Mesendoderm (in vitro differentiated cells): ENCODE results near the gene PIP5K1C.

ENCODE experiments used
- DNase-seq: peaks from one replicate; pipeline ENCODE4 v3.0.0; 2013
- H2AK5ac ChIP-seq: 2 replicates; pipeline ENCODE4 v1.6.1; 2013; ENCODE audit warnings: low read length, inconsistent platforms
- H2BK120ac ChIP-seq: 2 replicates; pipeline ENCODE4 v1.6.1; 2013; ENCODE audit warnings: low read depth, mild to moderate bottlenecking, low read length, moderate library complexity, mixed read lengths
- H2BK15ac ChIP-seq: replicated peaks from 2 replicates; pipeline ENCODE4 v1.6.1; 2013; ENCODE audit warnings: low read depth, mild to moderate bottlenecking, moderate library complexity
- H2BK5ac ChIP-seq: 2 replicates; pipeline ENCODE4 v1.6.1; 2013; ENCODE audit warnings: low read length, inconsistent platforms
- H3K18ac ChIP-seq: 2 replicates; pipeline ENCODE4 v1.6.1; 2013; ENCODE audit warnings: mild to moderate bottlenecking, low read length, mixed read lengths
- H3K23ac ChIP-seq: one replicate; pipeline ENCODE4 v1.6.1; 2013; ENCODE audit warnings: low read length
- H3K27ac ChIP-seq: 2 replicates; pipeline ENCODE4 v1.5.1; 2013; ENCODE audit warnings: low read depth, mild to moderate bottlenecking, inconsistent platforms, low read length, moderate library complexity
- H3K27me3 ChIP-seq: 2 replicates; pipeline ENCODE4 v1.6.1; 2013; ENCODE audit warnings: low read length, control low read depth, mild to moderate bottlenecking, inconsistent platforms; ENCODE audit not compliant: insufficient read depth, poor library complexity
- H3K36me3 ChIP-seq: 2 replicates; pipeline ENCODE4 v1.6.1; 2013; ENCODE audit warnings: low read length, inconsistent platforms; ENCODE audit not compliant: control insufficient read depth, insufficient read depth
- H3K4ac ChIP-seq: one replicate; pipeline ENCODE4 v1.6.1; 2013; ENCODE audit warnings: low read depth, mild to moderate bottlenecking, low read length, moderate library complexity
- H3K4me1 ChIP-seq: 2 replicates; pipeline ENCODE4 v1.6.1; 2013; ENCODE audit warnings: low read depth, low read length, inconsistent platforms; ENCODE audit not compliant: control insufficient read depth
- H3K4me2 ChIP-seq: 2 replicates; pipeline ENCODE4 v1.6.1; 2013; ENCODE audit warnings: low read length
- H3K4me3 ChIP-seq: 2 replicates; pipeline ENCODE4 v1.5.1; 2013; ENCODE audit warnings: mild to moderate bottlenecking, low read length
- H3K56ac ChIP-seq: one replicate; pipeline ENCODE4 v1.6.1; 2013; ENCODE audit warnings: low read length
- H3K79me1 ChIP-seq: 2 replicates; pipeline ENCODE4 v1.6.1; 2013; ENCODE audit warnings: low read length, inconsistent platforms
- H3K79me2 ChIP-seq: 2 replicates; pipeline ENCODE4 v1.6.1; 2013; ENCODE audit warnings: mild to moderate bottlenecking, low read length; ENCODE audit not compliant: control insufficient read depth, insufficient read depth
- H3K9ac ChIP-seq: 2 replicates; pipeline ENCODE4 v1.6.1; 2013; ENCODE audit warnings: low read length, inconsistent platforms
- H4K5ac ChIP-seq: one replicate; pipeline ENCODE4 v1.6.1; 2013; ENCODE audit warnings: low read length
- H4K8ac ChIP-seq: one replicate; pipeline ENCODE4 v1.6.1; 2013; ENCODE audit warnings: low read depth, mild to moderate bottlenecking, control low read depth, low read length, moderate library complexity
- WGBS: extraction: QIAGEN DNeasy Blood & Tissue Kit; methylation state at CpG from one replicate; pipeline ENCODE4 v1.1.7; 2013; ENCODE audit warnings: low lambda C conversion rate, missing lambda C conversion rate; ENCODE audit not compliant: insufficient coverage; ENCODE audit errors: extremely low coverage; 5-methylcytosine and 5-hydroxymethylcytosine counted together

Gene PIP5K1C

DNA sequence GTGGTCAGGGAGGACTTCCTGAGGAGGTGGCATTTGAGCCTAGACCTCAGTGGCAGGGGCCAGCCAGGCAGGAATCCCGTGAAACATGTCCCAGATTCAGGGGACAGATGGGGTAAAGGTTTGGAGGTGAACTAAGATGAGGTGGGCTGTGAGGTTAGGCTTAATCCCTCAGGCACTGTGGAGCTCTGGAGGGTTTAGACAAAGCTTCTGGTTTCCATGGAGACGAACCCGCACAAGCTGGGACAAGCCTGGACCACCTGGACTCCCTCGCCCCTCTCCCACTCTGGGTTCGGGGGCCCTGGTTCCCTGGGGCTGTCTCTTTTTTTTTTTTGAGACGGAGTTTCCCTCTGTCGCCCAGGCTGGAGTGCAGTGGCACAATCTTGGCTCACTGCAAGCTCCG, 23.6 kb upstream of the PIP5K1C start:
- no peak overlapping the region for H4K5ac ChIP-seq
- no peak overlapping the region for H2BK120ac ChIP-seq
- no peak overlapping the region for H3K4me2 ChIP-seq
- H3K9ac ChIP-seq, result no peak overlapping the region
- no peak for DNase-seq
- no peak overlapping the region for H2AK5ac ChIP-seq
- H3K79me1 ChIP-seq, result no peaks in the 10 kb centered on the region
- H2BK15ac ChIP-seq, result no peak overlapping the region
- H3K4ac ChIP-seq, result no peak overlapping the region
- no CpG with 5 or more reads among the region's 8 CpGs for WGBS
- no peak overlapping the region for H3K56ac ChIP-seq
- H4K8ac ChIP-seq, result no peak overlapping the region
- H3K27me3 ChIP-seq, result no peaks in the 10 kb centered on the region
- no peak overlapping the region for H3K18ac ChIP-seq
- H3K4me1 ChIP-seq, result no peaks in the 10 kb centered on the region
- H3K23ac ChIP-seq, result no peak overlapping the region
- no peak overlapping the region for H3K27ac ChIP-seq
- H3K79me2 ChIP-seq, result no peaks in the 10 kb centered on the region
- H3K4me3 ChIP-seq, result no peak overlapping the region
- no peaks in the 10 kb centered on the region for H3K36me3 ChIP-seq
- no peak overlapping the region for H2BK5ac ChIP-seq

DNA sequence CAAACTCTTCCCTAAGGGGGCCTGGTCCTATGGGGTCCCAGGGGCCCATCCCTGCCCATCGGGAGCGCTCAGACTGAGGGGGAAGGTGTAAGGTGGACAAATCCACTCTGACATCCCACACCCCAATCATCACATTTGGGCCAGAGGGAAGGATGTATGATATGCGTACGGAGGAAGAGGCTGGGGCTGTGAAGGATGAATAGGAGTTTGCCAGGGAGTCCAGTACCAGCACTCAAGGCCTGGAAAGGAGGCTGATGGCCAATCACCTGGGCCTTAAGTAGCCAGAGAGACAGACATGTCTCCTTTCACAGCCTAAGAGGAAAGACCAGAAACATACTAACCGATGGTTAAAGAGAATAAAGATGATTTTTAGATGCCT, 22.8 kb upstream of the PIP5K1C start:
- no peak overlapping the region for H3K4ac ChIP-seq
- no peaks in the 10 kb centered on the region for H3K79me2 ChIP-seq
- H3K36me3 ChIP-seq, result no peaks in the 10 kb centered on the region
- H3K27ac ChIP-seq, result no peak overlapping the region
- no peak overlapping the region for H3K4me2 ChIP-seq
- H2BK120ac ChIP-seq, result no peak overlapping the region
- H3K27me3 ChIP-seq, result no peaks in the 10 kb centered on the region
- H2BK5ac ChIP-seq, result no peak overlapping the region
- H3K9ac ChIP-seq, result no peak overlapping the region
- no peak overlapping the region for H2BK15ac ChIP-seq
- no peak overlapping the region for H3K18ac ChIP-seq
- H3K4me3 ChIP-seq, result no peak overlapping the region
- no CpG with 5 or more reads among the region's 5 CpGs for WGBS
- H3K23ac ChIP-seq, result no peak overlapping the region
- no peak for DNase-seq
- no peak overlapping the region for H4K8ac ChIP-seq
- H4K5ac ChIP-seq, result no peak overlapping the region
- no peaks in the 10 kb centered on the region for H3K79me1 ChIP-seq
- H3K4me1 ChIP-seq, result no peaks in the 10 kb centered on the region
- no peak overlapping the region for H3K56ac ChIP-seq
- H2AK5ac ChIP-seq, result no peak overlapping the region

DNA sequence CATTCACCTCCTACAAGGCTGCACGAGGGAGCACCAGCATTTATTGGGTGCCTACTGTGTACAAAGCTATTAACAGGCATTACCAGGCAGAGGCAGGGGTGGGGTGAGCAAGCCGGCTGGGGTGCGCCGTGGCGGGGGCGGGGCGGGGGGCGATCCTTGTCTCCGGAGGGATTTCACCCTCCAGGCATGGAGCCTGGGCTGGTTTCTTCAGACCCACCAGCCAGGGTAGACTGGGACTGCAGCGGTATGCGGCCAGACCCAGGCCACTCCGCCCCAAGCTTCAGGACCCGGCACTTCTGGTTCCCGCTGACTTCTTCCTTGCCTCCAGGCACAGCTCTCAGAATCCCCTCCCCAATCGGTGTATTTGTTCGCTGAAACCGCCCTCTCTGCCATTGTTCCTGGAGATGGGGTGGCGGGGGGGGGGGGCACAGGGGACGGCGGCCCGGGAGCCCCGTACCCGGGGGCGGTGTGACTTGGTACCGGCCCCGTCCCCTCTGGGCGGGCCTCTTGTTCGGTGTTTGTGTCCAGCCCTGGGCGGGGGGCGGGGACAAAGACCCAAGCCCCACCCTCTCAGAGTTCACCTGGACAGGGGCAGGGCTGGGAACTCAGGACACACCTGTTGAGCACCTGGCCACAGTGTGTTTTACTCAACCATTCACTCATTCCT, 22.3 kb upstream of the PIP5K1C start:
- Histone ChIP-seq H3K56ac (no peak overlapping the region), H4K8ac (no peak overlapping the region), H3K79me1 (no peaks in the 10 kb centered on the region), H3K4me1 (no peaks in the 10 kb centered on the region), H3K36me3 (no peaks in the 10 kb centered on the region), H3K18ac (no peak overlapping the region), H3K27ac (no peak overlapping the region), H3K27me3 (no peaks in the 10 kb centered on the region), H3K4me2 (peak overlapping the region; percentile 27), H3K4ac (no peak overlapping the region), H3K9ac (no peak overlapping the region), H2BK5ac (no peak overlapping the region), H3K79me2 (no peaks in the 10 kb centered on the region), H2AK5ac (no peak overlapping the region), H3K23ac (no peak overlapping the region), H4K5ac (no peak overlapping the region), H2BK120ac (no peak overlapping the region), H2BK15ac (no peak overlapping the region), H3K4me3 (no peak overlapping the region)
- DNase-seq, result peak; percentile 78
- no CpG with 5 or more reads among the region's 30 CpGs for WGBS

DNA sequence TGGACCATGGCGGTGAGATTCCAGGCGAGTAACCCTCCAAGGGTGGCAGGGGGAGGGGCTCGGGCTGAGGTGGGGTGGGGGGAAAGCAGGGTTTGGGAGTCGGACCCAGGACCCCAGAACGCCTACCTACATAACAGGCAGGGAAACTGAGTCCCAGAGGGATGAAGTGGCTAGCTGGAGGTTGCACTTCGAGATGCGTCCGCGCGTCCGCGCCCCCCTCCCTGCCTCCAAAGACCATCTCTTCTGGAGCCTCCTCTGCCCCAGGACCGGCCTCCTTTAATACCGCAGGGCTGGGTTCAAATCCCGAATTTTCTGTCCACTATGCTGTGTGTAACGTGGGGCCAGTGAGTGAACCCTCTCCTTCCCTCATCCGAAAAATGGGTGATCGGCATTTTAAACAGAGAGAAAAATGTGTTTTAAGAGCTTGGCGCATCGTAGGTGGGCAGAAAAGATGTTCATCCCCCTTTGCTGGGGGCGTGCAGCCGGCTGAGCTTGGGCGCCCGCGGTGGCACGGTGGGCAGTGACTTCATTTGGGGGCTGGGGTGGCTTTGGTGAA, 21.7 kb upstream of the PIP5K1C start:
- no peaks in the 10 kb centered on the region for H3K79me1 ChIP-seq
- H4K5ac ChIP-seq, result no peak overlapping the region
- H3K56ac ChIP-seq, result no peak overlapping the region
- no peaks in the 10 kb centered on the region for H3K79me2 ChIP-seq
- WGBS, result no CpG with 5 or more reads among the region's 26 CpGs
- H3K18ac ChIP-seq, result no peak overlapping the region
- H3K4me1 ChIP-seq, result no peaks in the 10 kb centered on the region
- no peak for DNase-seq
- no peaks in the 10 kb centered on the region for H3K27me3 ChIP-seq
- H3K23ac ChIP-seq, result no peak overlapping the region
- no peak overlapping the region for H2BK120ac ChIP-seq
- H3K27ac ChIP-seq, result no peak overlapping the region
- no peak overlapping the region for H4K8ac ChIP-seq
- H2AK5ac ChIP-seq, result no peak overlapping the region
- no peak overlapping the region for H3K4me3 ChIP-seq
- no peak overlapping the region for H2BK5ac ChIP-seq
- no peak overlapping the region for H3K9ac ChIP-seq
- H3K4me2 ChIP-seq, result peak overlapping the region; percentile 40
- no peaks in the 10 kb centered on the region for H3K36me3 ChIP-seq
- H2BK15ac ChIP-seq, result no peak overlapping the region
- no peak overlapping the region for H3K4ac ChIP-seq

DNA sequence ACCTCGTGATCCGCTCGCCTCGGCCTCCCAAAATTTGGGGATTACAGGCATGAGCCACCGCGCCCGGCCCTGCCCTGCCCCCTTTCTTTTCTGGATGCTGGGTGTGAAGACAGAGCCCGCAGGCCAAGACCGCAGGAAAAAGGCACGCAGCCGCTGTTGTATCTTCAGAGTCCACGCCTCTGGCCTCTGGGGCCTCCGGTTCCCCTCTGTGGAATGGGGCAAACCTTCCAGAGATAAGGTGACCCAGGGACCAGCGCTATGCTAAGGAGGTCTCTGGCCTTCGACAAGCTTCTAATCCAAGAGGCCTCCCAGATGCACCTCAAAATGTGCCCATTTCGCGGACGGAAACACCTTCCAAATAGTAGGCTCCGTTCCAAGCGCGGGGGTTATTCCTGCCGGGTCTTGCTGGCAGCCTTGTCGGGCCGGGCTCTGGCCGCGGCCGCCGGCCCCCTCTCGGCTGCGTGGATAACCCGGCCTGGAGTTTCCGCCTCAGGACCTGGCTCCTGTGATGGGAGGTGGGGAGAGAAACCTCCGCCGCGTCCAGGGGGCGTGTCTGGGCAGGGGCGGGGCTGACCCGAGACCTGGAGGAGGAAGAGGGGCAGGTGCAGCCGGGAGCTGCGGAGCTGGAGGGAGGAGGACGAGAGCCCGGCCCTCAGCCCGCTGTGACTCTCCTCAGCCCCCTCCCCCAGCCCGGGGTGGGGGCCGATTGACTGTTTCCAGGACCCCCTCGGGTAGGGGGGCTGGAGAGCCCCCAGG, 21.0 kb upstream of the PIP5K1C start:
- no CpG with 5 or more reads among the region's 46 CpGs for WGBS
- Histone ChIP-seq H3K4me3 (no peak overlapping the region), H3K4me1 (no peaks in the 10 kb centered on the region), H4K8ac (no peak overlapping the region), H3K79me2 (no peaks in the 10 kb centered on the region), H3K36me3 (no peaks in the 10 kb centered on the region), H2BK120ac (no peak overlapping the region), H2BK5ac (no peak overlapping the region), H3K56ac (no peak overlapping the region), H2AK5ac (no peak overlapping the region), H2BK15ac (no peak overlapping the region), H4K5ac (no peak overlapping the region), H3K9ac (no peak overlapping the region), H3K23ac (no peak overlapping the region), H3K27ac (no peak overlapping the region), H3K27me3 (no peaks in the 10 kb centered on the region), H3K4ac (no peak overlapping the region), H3K4me2 (peak overlapping the region; percentile 40), H3K18ac (no peak overlapping the region), H3K79me1 (no peaks in the 10 kb centered on the region)
- DNase-seq, result peak; percentile 96
